NCI-H446 (cell line): Measurements from ENCODE around the gene OR2T34.
"Not testable (repeated sequence)": the region's sequence is repeated elsewhere in the genome, so short reads cannot be mapped to it uniquely, and the experiment has no call there.

Source experiments
- DNase-seq, 2 experiments: peaks; one replicate each; lab custom pipeline; 2025; lab: John Stamatoyannopoulos, UW

Gene OR2T34, protein sequence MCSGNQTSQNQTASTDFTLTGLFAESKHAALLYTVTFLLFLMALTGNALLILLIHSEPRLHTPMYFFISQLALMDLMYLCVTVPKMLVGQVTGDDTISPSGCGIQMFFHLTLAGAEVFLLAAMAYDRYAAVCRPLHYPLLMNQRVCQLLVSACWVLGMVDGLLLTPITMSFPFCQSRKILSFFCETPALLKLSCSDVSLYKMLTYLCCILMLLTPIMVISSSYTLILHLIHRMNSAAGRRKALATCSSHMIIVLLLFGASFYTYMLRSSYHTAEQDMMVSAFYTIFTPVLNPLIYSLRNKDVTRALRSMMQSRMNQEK

GRCh38 chr1:248574657-248575056 is at the start of gene OR2T34:
Gene OR2T34 (minus strand): TSS chr1:248574757. CDS start chr1:248574757, 0 bp downstream.
- DNase-seq = not testable (repeated sequence)

DNA sequence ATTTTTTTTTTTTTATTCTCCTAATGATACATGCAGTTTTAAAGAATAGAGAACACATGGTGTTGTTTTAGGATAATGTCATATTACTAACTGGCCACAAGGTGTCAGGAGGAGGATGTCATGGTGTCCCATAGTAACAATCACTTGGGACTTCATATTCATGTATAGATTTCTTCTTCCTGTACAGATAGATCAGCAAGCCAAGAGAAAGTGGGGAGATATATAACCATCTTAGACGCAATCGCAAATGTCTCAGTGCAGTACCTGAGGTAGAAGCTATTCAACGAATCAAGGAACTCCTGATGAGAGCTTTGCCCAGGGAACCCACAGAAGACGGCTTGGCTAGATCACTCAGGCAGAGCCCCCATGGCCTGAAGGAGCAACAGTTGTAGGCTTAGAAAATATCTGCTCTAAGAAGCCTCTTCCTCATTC is 48.0 kb upstream of the OR2T34 start:
- DNase-seq = peak in 1 of 2 experiments; percentile 1

DNA sequence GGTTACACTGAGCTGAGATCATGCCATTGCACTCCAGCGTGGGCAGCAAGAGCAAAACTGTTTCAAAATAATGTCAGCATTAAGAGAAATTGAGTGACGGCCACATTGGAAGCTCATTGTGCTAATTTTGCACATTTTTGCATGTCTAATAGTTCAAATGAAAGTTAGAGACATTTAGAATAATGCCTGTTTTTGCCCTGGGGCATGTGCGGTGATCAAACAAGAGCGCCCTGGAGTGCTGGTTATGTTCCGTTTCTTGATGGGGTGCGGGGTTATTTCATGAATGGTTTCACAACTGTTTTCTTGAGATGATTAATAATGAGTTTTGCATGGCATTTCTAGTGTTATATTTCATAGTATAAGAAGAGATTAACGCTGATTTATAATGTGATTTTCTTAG is 47.2 kb upstream of the OR2T34 start:
- DNase-seq = no peak

- peak in 1 of 2 experiments; percentile 48 for DNase-seq
Measured at GRCh38 chr1:248618878-248619277, 44.3 kb upstream of the OR2T34 start.

DNA sequence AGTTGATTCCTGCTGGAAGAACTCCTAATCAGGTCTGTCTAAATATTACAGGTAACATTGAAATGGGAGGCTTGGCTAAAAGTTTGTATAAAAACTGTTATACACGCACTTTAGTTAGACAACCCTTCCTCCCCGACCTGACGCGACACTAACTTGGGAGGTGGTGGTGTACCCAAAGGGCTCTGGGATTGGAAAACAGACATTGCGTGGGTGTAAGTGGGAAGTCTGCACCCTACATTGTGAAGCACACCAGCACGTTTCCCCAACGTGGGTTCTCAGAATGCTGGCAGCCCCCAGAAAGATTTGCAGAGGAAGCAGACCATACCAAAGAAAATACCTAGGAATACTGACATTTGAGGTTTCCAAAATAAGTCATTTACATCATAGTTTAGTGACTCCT is 43.6 kb upstream of the OR2T34 start:
- DNase-seq = no peak

DNA sequence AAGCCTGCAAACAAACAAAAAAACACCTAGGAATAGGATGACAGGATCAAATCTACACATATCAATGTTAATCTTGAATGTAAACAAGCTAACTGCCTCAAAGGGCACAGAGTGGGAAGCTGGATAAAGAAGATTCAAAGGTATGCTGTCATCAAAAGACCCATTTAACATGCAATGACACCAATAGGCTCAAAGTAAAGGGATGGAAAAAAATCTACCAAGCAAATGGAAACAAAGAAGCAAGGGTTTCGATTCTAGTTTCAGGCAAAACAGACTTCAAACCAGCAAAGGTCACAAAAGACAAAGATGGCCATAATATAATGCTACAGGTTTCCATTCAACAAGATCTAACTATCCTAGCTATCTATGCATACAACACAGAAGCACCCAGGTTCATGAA is 39.2 kb upstream of the OR2T34 start:
- DNase-seq = no peak

DNA sequence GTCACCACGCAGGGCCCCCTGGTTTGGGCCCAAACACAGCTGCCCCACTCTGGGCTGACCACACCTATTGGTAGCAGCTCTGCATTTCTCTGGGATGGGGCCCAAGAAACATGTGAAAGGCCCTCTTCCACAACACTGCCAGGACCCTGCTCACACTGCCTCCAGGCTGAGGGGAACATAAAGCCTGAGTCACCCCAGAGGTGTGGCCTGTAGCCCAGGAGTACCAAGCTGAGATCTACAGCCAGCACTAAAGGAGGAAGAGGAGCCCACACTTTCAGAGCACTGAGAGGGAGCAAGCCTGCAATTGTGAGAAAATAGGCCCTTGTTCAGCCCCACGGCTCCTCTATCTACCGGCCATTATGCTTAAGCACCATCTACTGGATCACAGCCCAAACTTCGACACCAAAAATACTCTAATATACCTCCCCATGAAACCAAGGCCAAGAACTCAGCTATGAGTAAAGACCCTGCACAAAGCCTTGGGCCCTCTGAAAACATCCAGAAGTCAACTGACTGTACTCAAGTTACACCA is 37.4 kb upstream of the OR2T34 start:
- no peak for DNase-seq

GRCh38 chr1:248610301-248610700 is 35.7 kb upstream of the OR2T34 start:
- no peak for DNase-seq

- no peak for DNase-seq
Measured at GRCh38 chr1:248599396-248599795, 24.8 kb upstream of the OR2T34 start.

DNA sequence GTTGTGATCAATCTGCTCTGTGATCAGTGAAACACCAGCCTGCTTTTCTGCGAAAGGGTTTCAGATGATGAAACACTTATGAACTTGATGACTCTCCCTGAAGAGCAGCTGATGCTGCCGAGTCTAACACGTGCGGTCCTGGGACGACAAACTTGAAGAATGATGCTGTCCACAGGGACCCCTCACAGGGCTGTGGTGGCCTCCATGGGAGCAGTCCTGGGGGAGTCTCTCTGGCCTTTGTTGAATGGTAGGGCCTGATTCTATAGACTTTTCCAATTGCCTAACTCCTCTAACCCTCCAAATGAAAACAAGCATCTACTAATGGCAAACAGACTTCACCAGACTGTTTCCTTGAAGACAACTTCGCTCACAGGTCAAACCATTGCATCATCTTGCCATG is 23.0 kb upstream of the OR2T34 start, which contains the start of gene OR2T10:
OR2T10 (minus strand) TSS at position 112 of the 400 bp plus-strand sequence. CDS start 3,932 bp downstream, outside the sequence.
- DNase-seq = no peak

- DNase-seq = no peak
Measured at GRCh38 chr1:248596615-248597014, 22.1 kb upstream of the OR2T34 start.

- DNase-seq = no peak
Measured at GRCh38 chr1:248593226-248593625, 18.7 kb upstream of the OR2T34 start.

DNA sequence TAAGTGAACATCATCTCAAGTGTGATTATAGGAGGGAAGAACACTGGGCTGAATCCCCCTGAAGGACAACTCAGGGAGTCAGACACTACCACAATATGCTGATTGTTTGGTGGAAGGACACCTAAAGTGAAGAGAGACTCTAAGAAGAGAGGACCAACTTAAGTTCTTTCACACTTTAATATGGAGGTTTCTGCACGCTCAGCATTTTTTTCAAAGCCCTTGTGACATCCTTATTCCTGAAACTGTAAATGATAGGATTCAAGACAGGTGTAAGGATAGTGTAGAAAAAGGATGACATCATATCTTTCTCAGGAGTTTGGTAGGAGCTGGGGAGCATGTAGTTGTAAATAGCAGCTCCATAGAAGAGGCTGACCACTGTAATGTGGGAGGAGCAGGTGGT is 18.1 kb upstream of the OR2T34 start:
- DNase-seq = no peak

GRCh38 chr1:248590055-248590454 is 15.5 kb upstream of the OR2T34 start:
- DNase-seq = no peak

- DNase-seq = no peak
Measured at GRCh38 chr1:248589334-248589733, 14.8 kb upstream of the OR2T34 start.

- no peak for DNase-seq
Measured at GRCh38 chr1:248585266-248585665, 10.7 kb upstream of the OR2T34 start.

- no peak for DNase-seq
Measured at GRCh38 chr1:248576260-248576980, 1.9 kb upstream of the OR2T34 start.

DNA sequence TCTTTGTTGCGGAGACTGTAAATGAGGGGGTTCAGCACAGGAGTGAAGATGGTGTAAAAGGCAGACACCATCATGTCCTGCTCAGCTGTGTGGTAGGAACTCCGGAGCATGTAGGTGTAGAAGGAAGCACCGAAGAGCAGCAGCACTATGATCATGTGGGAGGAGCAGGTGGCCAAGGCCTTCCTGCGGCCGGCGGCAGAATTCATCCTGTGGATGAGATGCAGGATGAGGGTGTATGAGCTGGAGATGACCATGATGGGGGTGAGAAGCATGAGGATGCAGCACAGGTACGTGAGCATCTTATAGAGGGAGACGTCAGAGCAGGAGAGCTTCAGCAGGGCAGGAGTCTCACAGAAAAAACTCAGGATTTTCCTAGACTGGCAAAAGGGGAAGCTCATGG is 701 bp downstream of the OR2T34 start:
- not testable (repeated sequence) for DNase-seq

DNA sequence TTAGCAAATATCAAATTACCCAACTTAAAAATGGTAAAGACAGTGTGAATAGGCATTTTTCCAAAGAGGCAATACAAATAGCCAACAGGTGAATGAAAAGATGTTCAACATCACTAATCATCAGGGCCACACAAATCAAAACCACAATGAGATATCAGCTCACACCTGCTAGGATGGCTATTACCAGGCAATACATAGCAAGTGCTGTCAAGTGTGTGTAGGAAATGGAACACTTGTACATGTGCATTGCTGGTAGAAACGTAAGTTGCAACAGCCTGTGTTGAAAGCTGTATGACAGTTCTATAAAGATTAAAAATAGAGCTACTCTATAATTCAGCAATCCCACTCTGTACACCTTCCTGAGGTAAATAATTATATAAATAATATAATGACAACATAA is 2.5 kb downstream of the OR2T34 start:
- DNase-seq = not testable (repeated sequence)

- not testable (repeated sequence) for DNase-seq
Measured at GRCh38 chr1:248570811-248571210, 3.7 kb downstream of the OR2T34 start.

DNA sequence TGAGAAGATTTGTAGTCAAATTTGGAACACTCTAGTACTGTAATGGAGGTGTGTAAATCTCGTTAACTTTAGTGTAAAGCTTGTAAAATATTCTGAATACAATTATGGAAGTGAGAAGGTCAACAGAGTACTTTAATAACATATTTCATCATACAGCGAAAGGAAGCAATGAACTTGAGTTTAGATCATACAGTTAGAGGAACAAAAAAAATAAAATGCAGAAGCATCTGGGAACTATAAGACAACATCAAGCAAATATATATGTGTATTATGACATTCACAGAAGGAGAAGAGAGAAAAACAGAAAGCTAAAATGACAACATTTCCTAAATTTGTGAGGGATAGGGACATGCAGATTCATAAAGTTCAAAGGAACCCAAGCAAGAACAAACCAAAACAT is 5.5 kb downstream of the OR2T34 start:
- DNase-seq = not testable (repeated sequence)

DNA sequence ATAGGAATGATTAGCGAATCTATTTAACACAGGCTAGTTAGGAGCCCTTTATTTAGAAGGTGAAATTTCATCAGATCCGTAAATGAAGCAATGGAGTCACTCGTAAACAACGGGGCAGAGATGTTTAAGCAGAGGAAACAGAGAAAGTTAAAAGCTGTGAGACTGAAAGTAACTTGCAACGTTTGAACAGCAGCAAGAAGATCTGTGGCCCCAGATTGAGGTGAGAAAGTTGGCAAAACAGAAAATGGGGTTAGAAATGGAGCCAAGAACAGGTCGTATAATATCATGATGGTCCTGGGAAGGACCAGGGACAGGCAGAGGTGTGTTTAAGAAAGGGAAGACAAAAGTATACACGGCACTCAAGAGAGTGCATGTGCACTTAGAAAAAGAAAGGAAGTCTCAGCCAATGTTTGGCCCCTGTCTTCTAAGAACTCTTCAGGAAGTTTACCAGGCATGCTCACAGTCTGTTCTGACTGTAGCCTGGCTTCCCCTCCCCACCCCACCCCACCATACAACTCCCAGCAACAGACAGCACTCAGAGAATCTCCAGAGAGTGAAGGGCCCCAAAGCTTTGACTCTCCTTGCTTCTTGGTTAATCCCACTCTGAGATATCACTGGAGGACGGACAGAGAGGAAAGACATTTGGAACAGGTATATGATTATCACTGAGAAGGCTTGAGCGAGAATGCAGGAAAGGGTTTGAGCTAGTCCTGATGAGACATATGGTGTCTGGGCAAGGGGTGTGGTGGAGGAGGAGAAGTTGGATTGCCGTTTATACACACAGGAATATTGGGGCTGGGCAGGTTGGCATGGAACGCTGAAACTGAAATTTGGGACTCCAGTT is 8.8 kb downstream of the OR2T34 start:
- DNase-seq = not testable (repeated sequence)
